ENCODE data around the gene NFATC1.

The NFATC1 gene

DNA sequence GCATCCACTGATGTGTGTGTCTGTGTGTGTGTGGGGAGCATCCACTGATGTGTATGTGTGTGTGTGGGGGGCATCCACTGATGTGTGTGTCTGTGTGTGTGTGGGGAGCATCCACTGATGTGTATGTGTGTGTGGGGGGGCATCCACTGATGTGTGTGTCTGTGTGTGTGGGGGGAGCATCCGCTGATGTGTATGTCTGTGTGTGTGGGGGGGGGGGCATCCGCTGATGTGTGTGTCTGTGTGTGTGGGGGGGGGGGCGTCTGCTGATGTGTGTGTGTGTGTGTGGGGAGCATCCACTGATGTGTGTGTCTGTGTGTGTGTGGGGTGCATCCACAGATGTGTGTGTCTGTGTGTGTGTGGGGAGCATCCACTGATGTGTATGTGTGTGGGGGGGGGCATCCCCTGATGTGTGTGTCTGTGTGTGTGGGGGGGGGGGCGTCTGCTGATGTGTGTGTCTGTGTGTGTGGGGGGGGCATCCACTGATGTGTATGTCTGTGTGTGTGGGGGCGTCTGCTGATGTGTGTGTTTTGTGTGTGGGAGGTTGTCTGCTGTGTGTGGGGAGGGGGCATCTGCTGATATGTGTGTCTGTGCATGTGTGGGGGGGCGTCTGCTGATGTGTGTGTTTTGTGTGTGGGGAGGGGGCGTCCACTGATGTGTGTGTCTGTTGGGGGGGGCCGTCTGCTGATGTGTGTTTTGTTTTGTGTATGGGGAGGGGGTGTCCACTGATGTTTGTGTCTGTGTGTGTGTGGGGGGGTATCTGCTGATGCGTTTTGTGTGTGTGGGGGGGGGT lies 125.9 kb downstream of the NFATC1 start:
- DNase-seq (ENCODE audit: low read depth in 2 of 2), result no peak

DNA sequence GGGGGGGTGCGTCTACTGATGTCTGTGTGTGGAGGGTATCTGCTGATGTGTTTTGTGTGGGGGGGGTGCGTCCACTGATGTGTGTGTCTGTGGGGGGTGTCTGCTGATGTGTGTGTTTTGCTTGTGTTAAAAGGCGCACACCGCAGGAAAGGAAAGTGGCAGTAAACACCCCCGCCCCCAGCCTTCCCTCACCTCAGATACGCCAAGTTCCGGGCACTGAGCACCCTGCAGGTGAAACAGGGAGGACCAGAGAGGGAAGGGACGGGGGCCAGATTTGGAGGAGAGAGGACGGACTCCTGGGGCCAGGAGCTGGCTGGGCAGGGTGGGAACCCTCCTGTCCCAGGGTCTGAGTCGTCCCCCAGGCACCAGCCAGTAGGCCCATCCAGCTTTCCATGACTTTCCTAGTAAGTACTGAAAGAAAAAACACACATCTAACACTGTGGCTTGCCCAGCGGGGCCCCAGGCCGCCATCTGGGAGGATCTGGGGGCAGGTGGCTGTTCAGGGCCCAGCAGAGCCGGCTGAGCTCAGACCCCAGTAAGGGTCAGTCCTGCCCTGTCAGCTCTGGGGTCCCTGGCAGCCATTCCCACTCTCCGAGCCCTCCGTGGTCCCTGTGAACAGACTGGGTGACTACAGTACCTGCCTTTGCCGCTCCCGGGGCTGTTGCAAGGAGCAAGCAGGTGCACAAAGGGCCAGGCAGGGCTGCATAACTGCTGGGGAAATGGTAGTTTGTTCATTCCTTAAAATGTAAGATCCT lies 126.9 kb downstream of the NFATC1 start:
- peak in 1 of 2 donors; percentile 49 for DNase-seq (ENCODE audit: low read depth in 2 of 2)

DNA sequence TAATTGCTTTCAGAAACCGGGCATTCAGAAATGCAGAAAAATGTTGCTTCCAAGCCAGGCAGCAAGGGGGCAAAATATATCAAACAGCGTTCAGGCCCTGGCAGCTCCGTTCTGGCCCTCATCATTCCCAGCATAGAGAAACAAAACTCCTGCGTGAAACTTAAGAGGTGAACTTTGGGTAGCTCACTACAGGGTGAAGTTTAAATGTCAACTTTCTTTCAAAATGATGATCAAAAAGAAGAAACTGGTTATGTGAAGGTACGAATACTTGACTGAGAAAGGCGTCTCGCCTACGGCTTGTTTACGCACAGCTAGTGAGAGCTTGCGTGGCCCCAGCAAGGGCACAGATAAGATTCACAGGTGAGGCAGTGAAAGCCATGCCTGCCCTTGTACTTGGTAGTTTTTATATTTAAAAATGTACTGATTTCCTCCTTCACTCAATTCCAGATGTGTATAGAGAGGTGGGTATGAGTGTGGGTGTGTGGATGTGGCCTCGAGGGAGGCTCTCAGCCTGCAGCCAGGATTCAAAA lies 127.5 kb downstream of the NFATC1 start:
- DNase-seq (ENCODE audit: low read depth in 2 of 2), result no peak

DNA sequence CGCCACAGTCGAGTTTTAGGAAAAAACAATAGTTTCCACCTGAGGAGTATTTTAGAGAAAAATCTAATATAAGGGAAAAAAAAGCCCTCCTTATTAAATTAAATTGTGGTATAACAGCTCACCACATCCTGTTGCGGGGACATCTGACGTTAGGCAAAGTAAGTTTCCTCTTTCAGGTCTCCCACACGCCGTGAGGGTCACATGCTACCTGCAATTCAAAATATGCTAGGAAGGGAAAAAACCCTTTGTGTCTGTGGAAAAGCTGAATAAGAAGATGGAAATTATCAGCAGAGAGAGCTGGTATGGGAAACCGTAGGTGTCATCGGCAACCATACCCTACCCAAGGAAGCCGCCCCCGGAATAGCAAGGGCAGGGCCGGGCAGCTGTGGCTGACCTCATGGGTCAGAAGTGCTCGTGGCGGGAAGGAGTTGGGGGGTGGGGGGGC lies 128.0 kb downstream of the NFATC1 start:
- DNase-seq (ENCODE audit: low read depth in 2 of 2), result peak in 1 of 2 donors; percentile 54

DNA sequence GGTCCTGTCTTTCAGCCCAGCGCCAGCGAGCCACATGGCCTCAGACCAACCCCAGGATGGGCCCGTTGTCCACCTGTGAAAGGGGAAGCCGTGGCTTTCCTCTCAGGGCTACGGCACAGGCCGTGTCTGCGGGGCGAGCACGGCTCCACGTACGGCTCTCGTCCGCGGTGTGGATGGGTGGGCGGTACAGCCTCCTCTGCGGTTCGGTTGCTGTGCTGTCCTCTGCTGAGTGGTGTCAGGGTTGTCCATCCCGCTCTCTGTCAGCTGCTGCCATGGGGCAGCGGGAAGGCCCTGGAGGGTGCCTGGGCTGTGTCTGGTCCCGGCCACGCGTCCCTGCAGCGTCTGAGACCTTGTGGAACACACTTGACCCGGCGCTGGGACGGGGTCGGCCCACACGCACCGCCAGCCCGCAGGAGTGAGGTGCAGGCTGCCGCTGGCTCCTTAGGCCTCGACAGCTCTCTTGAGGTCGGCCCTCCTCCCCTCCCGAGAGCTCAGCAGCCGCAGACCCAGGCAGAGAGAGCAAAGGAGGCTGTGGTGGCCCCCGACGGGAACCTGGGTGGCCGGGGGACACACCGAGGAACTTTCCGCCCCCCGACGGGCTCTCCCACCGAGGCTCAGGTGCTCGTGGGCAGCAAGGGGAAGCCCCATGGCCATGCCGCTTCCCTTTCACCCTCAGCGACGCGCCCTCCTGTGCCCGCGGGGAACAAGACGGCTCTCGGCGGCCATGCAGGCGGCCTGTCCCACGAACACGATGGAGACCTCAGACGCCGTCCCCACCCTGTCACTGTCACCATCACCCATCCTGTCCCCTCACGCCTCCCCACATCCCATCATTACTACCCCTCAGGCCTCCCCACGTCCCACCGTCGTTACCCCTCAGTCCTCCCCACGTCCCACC lies 128.7 kb downstream of the NFATC1 start:
- no peak for DNase-seq (ENCODE audit: low read depth in 2 of 2)

GRCh38 chr18:79525556-79526467 lies 130.1 kb downstream of the NFATC1 start:
- DNase-seq (ENCODE audit: low read depth in 2 of 2), result no peak

- no peak for DNase-seq (ENCODE audit: low read depth in 2 of 2)
Measured at GRCh38 chr18:79526468-79527460, 131.0 kb downstream of the NFATC1 start.

GRCh38 chr18:79527656-79528315 lies 132.1 kb downstream of the NFATC1 start:
- DNase-seq (ENCODE audit: low read depth in 2 of 2), result no peak

- no peak for DNase-seq (ENCODE audit: low read depth in 2 of 2)
Measured at GRCh38 chr18:79528316-79528695, 132.6 kb downstream of the NFATC1 start.

GRCh38 chr18:79528846-79529245 lies 133.1 kb downstream of the NFATC1 start:
- peak; percentile 39 to 54 for DNase-seq (ENCODE audit: low read depth in 2 of 2)

- DNase-seq (ENCODE audit: low read depth in 2 of 2), result no peak
Measured at GRCh38 chr18:79529296-79529695, 133.6 kb downstream of the NFATC1 start.

GRCh38 chr18:79529991-79530390 lies 134.3 kb downstream of the NFATC1 start:
- DNase-seq (ENCODE audit: low read depth in 2 of 2), result no peak

- no peak for DNase-seq (ENCODE audit: low read depth in 2 of 2)
Measured at GRCh38 chr18:79530821-79531220, 135.1 kb downstream of the NFATC1 start.

DNA sequence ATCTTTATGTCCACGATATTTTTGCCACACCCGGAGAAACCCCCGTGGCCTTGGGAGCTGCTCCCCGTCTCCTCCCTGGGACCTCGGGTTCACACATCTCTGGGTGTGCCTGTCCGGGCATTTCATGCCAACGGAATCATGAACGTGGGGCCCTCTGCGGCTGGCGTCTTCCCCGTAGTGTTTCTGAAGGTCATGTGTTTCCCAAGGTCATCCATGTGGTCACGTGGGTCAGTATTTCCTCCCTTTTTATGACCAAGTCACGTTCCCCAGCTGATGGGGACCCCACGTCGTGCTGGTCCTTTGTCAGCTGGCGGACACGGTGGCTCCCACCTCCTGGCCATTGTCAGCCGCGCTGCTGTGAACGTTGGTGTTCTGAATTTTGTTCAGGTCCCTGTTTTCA lies 135.7 kb downstream of the NFATC1 start:
- no peak for DNase-seq (ENCODE audit: low read depth in 2 of 2)

DNA sequence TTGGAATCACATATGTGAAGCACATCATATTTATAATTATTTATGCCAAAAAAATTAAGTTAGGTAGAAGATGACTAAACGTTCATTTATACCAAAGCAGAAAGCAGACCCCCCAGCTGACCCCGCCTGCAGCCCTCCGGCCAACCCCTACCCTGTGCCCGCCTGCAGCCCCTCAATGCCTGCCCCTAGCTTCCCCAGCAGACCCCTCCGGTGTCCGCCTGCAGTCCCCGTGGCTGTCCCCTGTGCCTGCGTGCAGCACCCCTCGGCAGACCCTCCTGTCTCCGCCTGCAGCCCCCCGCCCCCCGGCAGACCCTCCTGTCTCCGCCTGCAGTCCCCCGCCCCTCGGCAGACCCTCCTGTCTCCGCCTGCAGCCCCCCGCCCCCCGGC lies 136.2 kb downstream of the NFATC1 start:
- DNase-seq (ENCODE audit: low read depth in 2 of 2), result no peak

GRCh38 chr18:79532313-79533007 lies 136.7 kb downstream of the NFATC1 start:
- DNase-seq (ENCODE audit: low read depth in 2 of 2), result no peak

GRCh38 chr18:79533146-79533545 lies 137.4 kb downstream of the NFATC1 start:
- DNase-seq (ENCODE audit: low read depth in 2 of 2), result no peak

GRCh38 chr18:79533591-79533990 lies 137.9 kb downstream of the NFATC1 start:
- DNase-seq (ENCODE audit: low read depth in 2 of 2), result no peak
